ENCODE measurements around the gene BRSK2. TPM values are rescaled to one million over a fixed set of nuclear protein-coding genes. Genes with fewer than 3 reads are reported as not detected.
"Not testable (repeated sequence)": the region's sequence is repeated elsewhere in the genome, so short reads cannot be mapped to it uniquely, and the experiment has no call there.

Gene BRSK2
- total and polyA plus RNA-seq, 2 of the 4 experiments (the other 2 are of a cell fraction) = 0.18 to 0.62 TPM

- BruUV-seq (replicated peaks); in situ Hi-C loops (cut with MboI; ENCODE audit: low sequenced_read_pairs): not testable (repeated sequence)
- peaks cover 12% of the 10 kb centered on the region for H3K9me3 ChIP-seq (ENCODE audit: control insufficient read depth, insufficient read depth, low read length)
Observed at GRCh38 chr11:1423406-1423805, 33.7 kb downstream of the BRSK2 start.

More at GRCh38 chr11:1423406-1423805, 33.7 kb downstream of the BRSK2 start:
- H2BK20ac ChIP-seq (ENCODE audit: low read depth, low read length); H3K14ac ChIP-seq (replicated peaks; ENCODE audit: low read depth, low read length); H2BK5ac ChIP-seq (ENCODE audit: low read depth, low read length, poor library complexity, severe bottlenecking); CTCF ChIA-PET; H2AK9ac ChIP-seq (replicated peaks; ENCODE audit: low read depth, low read length, poor library complexity); ATAC-seq (ENCODE audit: low read depth); DNase-seq; H3K18ac ChIP-seq (ENCODE audit: low read depth, low read length); H3K4me2 ChIP-seq (ENCODE audit: low read depth, low read length); dilution Hi-C loops (cut with HindIII; ENCODE audit: low sequenced_read_pairs, unreplicated experiment); H3K27me3 ChIP-seq (ENCODE audit: control insufficient read depth, insufficient read depth, low read length); H2AFZ ChIP-seq (replicated peaks; ENCODE audit: low read length, poor library complexity); H2AK5ac ChIP-seq (ENCODE audit: low read depth, low read length); H2BK120ac ChIP-seq (ENCODE audit: low read depth, low read length); H4K8ac ChIP-seq (ENCODE audit: low read depth in 2 of 2, low read length in 2 of 2); H3K4me3 ChIP-seq (ENCODE audit: insufficient read depth, low read depth, low read length); H4K5ac ChIP-seq (ENCODE audit: low read depth, low read length); H3K23ac ChIP-seq (ENCODE audit: low read depth, low read length); H3K36me3 ChIP-seq (ENCODE audit: control insufficient read depth, insufficient read depth, low read length); H2BK15ac ChIP-seq (ENCODE audit: low read depth, low read length); H4K20me1 ChIP-seq (ENCODE audit: insufficient read depth, low read length); intact Hi-C loops (cut with micrococcal nuclease); H3K56ac ChIP-seq (ENCODE audit: extremely low read depth, insufficient read depth, low read length); H3K9me1 ChIP-seq (ENCODE audit: insufficient read depth, low read length); H3K79me1 ChIP-seq (ENCODE audit: low read depth in 1 of 2, low read length in 2 of 2); H3K4me1 ChIP-seq (ENCODE audit: control insufficient read depth, insufficient read depth, low read length); H3K4ac ChIP-seq (ENCODE audit: low read depth, low read length); H4K91ac ChIP-seq (ENCODE audit: insufficient read depth, low read depth, low read length); H3K9ac ChIP-seq (ENCODE audit: low read depth, low read length); H3K27ac ChIP-seq (ENCODE audit: insufficient read depth, low read length); POLR2A ChIA-PET (ENCODE audit: unreplicated experiment): not testable (repeated sequence)
- WGBS, 2 experiments (ENCODE audit: extremely low coverage in 2 of 2, insufficient read length in 1 of 2) = 100% methylated on average over 1 of the region's 22 CpGs; no CpG with 5 or more reads in 1 of the 2 experiments

All from IMR-90 (cell line).